GM12874 (cell line): ENCODE measurements around the gene PLCD3.

Experiments used
- TF ChIP-seq, protein P1 (sequence below): IDR thresholded peaks from 2 replicates; pipeline ENCODE4 v1.5.1; 2011; ENCODE audit warnings: low read depth, mild to moderate bottlenecking, control low read depth, low read length, moderate library complexity; ENCODE audit not compliant: insufficient read depth

The PLCD3 gene

DNA sequence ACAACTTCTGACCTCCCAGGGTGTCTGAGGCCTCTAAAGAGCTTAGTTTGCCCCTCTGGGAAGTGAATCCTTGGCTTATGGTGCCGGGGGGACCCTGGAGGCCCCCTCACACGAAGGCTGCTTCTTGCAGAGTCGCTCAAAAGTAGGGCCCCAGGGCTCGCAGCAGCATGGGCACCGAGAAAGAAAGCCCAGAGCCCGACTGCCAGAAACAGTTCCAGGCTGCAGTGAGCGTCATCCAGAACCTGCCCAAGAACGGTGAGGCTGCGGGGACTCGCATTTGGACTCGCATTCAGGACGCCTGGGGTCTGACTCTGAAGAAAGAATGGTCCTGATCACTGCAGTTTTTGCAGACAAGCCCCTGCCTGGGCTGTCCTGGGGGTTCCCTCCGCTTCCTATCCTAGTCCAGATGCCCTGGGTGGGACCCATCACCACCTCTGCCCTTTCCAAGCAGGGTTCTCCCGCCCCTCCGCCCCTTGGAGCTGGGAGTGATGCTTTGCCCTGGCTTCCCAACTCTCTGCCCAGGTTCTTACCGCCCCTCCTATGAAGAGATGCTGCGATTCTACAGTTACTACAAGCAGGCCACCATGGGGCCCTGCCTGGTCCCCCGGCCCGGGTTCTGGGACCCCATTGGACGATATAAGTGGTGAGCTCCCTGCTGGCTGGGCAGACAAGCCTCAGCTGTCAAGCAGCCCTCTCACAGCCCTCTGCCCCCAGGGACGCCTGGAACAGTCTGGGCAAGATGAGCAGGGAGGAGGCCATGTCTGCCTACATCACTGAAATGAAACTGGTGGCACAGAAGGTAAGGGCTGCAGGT lies 3.9 kb upstream of the PLCD3 start:
- TF ChIP-seq, protein P1, sequence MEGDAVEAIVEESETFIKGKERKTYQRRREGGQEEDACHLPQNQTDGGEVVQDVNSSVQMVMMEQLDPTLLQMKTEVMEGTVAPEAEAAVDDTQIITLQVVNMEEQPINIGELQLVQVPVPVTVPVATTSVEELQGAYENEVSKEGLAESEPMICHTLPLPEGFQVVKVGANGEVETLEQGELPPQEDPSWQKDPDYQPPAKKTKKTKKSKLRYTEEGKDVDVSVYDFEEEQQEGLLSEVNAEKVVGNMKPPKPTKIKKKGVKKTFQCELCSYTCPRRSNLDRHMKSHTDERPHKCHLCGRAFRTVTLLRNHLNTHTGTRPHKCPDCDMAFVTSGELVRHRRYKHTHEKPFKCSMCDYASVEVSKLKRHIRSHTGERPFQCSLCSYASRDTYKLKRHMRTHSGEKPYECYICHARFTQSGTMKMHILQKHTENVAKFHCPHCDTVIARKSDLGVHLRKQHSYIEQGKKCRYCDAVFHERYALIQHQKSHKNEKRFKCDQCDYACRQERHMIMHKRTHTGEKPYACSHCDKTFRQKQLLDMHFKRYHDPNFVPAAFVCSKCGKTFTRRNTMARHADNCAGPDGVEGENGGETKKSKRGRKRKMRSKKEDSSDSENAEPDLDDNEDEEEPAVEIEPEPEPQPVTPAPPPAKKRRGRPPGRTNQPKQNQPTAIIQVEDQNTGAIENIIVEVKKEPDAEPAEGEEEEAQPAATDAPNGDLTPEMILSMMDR, result no peak

DNA sequence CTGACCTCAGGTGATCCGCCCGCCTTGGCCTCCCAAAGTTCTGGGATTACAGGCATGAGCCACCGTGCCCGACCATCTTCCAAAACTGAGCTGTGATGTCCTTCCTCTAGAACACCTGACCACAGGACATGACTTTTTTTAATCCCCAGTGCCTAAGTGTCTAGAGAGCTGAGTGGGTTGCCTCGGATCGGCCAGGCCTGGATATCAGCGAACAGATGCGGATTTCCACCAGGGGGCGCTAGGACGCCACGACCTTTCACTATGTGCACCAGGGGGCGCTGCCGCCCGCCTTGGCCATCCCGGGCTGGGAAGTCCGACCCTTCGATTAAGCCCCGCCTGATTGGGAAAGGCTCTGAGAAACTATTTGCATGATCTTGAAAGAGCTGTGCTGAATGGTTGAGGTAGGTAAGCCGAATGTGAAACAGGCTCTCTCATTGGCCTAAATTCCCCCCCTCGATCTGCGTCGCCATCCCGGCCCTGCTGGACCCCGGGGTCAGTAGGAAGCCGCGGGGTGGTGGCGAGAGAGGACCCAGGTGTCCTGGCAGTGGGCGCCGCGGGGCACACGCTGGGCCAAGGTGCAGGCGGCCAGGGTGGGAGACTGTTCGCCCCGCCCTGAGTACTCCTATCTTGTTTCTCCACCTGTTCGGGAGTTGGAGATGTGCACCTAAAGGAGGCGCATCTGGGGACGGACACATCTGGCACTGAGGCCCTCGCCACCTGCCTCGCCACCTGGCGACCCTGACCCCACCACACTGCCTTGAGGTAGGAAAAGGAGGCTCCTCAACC lies 3.1 kb upstream of the PLCD3 start, which contains the start of gene ACBD4:
ACBD4 (plus strand) TSS at position 496 of the 786 bp plus-strand sequence. CDS start 458 bp downstream, outside the sequence.
- TF ChIP-seq, protein P1, result peak; percentile 100

DNA sequence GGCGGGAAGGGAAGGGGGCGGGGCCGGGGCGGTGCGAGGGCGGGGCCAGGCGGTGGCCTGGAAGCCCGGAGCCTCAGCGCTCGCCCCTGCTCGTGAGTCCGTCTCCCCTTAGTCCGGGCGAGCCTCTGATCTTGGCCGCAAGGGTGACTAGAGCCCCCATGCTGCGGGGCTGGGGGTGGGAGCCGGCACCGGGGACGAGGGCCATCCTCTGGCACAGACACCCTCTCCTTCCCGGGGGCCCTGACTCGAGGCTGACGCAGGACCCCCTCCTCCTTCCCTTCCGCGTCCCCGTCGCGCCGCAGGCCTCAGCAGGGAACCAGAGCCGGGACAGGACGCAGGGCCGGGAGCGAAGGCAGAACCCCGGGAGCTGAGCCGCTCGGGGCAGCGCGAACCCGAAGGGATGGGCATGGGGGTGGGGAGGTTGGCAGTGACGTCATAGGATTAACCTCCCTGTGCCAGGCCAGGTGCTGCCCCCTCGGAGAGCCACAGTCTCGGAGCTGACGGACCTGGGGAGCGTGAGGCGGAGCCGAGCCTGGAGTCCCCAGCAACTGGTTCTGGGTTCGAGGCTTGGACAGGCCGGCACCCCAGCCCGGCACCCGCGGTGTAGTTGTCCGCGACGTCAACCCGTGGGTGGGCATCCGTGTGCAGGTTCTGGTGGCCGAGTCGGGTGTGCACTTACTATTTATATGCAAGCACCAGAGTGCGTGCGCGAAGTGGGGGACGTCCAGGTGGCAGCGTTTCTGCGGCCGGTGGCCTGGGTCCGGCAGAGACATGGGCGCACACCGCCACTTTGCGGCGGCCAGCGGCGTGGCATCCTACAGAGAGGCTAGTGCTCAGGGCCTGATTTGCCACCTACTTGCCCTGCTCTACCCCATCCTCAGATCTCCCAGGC lies 503 bp upstream of the PLCD3 start:
- TF ChIP-seq, protein P1, result peak; percentile 95

DNA sequence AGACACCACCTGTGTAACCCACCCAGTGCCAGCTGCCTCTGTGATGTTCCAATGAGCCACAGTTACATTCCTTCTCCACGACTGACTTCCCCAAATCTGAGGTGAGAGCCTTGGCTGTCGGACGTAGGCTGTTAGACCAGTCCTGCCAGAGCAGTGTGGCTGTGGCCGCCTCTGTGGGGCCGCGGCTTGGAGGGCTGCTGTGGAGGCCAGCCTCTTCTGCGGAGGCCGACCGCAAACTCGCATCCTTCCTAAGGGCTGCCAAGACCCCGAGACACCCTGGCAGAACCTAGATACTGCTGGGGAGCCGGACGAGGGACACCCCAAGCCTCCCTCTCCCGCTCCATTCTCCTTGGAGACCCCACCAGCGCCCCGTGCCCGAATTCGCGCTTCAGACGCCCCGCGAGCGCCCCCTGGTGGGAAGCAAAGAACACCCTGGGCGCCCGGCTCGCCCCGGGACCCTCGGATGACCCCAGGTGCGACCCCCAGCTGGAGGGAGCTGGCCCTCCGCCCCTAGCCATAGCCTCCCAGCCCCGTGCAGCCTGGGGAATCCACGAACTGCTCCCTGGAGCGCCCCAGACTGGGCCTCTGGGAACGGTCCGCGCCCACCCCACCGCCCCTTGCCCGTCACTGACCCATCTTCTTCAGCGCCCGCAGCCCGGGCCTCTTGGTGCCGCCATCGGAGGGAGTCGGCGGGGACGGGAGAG lies 547 bp downstream of the PLCD3 start:
- TF ChIP-seq, protein P1, result peak; percentile 81

DNA sequence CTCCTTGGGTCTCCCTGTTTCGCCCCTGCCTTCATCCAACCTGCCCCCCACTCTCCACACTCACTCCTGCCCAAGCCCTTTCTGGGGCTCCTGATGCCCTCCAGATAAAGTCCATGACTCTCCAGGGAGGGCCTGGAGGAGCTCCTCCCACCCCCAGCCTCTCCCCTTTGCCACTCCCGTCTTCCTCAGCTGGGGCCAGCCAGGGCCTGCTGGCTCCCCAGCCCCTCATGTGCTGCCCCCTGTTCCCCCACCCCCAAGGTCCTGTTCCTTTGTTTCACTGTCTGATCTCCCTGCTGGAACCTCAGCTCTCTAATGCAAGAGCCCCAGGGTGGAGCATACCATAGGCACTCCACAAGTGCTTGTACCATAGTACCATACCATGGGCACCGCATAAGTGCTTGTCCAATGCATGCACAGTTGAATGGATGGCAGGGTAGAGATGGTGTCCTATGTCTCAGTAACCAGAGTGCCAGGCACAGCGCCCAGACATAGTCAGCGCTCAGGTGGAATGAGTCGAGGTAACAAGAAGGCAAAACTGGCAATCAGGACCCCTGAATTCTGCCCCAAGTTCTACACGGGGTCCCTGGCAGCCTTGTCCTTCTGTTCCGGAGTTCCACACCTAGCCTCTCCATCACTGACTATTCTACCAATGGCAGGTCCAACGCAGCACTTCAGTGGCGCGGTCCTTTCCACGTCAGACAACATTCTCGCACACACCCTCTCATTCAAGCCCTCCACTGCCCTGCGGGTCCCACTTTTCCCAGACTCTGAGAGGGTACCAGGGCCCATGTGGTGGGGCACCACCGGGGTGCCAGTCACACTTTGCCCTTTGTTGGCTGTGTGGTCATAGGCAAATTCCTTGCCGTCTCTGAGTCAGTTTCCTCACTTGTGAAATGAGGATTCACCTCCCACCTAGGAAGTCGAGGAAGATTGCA lies 1.4 kb downstream of the PLCD3 start:
- TF ChIP-seq, protein P1, result no peak
